ENCODE results near the gene CDKN2C.
A peak's percentile ranks its signal among the peaks of the same experiment; 100 is the strongest.

GRCh38 chr1:50968158-50968820 lies 1.8 kb upstream of the CDKN2C start:
- TF ChIP-seq CTCF (IDR thresholded peaks at IDR 0.05; ENCODE audit: poor library complexity) (peak; percentile 5), EZH2 (IDR thresholded peaks at IDR 0.05; ENCODE audit: borderline replicate concordance) (no peak)
